Measurements from ENCODE around the gene AKNA. TPM values are rescaled to one million over a fixed set of nuclear protein-coding genes. Genes with fewer than 3 reads are reported as not detected.

AKNA gene
- total RNA-seq, 1 experiment from 2014 or later, result 2.9 TPM

- no peak for DNase-seq (ENCODE audit: low read depth)
Measured at GRCh38 chr9:114414346-114414745, 26.6 kb upstream of the AKNA start.

- DNase-seq (ENCODE audit: low read depth), result no peak
Measured at GRCh38 chr9:114413861-114414301, 26.1 kb upstream of the AKNA start.

GRCh38 chr9:114412048-114412683 lies 24.4 kb upstream of the AKNA start:
- no peak for DNase-seq (ENCODE audit: low read depth)

- no peak for DNase-seq (ENCODE audit: low read depth)
Measured at GRCh38 chr9:114411452-114411851, 23.7 kb upstream of the AKNA start.

GRCh38 chr9:114410910-114411309 lies 23.1 kb upstream of the AKNA start:
- no peak for DNase-seq (ENCODE audit: low read depth)

- no peak for DNase-seq (ENCODE audit: low read depth)
Measured at GRCh38 chr9:114409842-114410241, 22.1 kb upstream of the AKNA start.

- DNase-seq (ENCODE audit: low read depth), result peak; percentile 88
Measured at GRCh38 chr9:114409103-114409780, 21.5 kb upstream of the AKNA start.

GRCh38 chr9:114408645-114409044 lies 20.9 kb upstream of the AKNA start:
- DNase-seq (ENCODE audit: low read depth), result no peak

- DNase-seq (ENCODE audit: low read depth), result no peak
Measured at GRCh38 chr9:114407889-114408288, 20.1 kb upstream of the AKNA start.

- DNase-seq (ENCODE audit: low read depth), result no peak
Measured at GRCh38 chr9:114406441-114406840, 18.7 kb upstream of the AKNA start.

- DNase-seq (ENCODE audit: low read depth), result peak; percentile 72
Measured at GRCh38 chr9:114405294-114406034, 17.7 kb upstream of the AKNA start.

- no peak for DNase-seq (ENCODE audit: low read depth)
Measured at GRCh38 chr9:114404531-114404930, 16.7 kb upstream of the AKNA start.

- DNase-seq (ENCODE audit: low read depth), result no peak
Measured at GRCh38 chr9:114403153-114403756, 15.5 kb upstream of the AKNA start.

GRCh38 chr9:114401344-114401743 lies 13.6 kb upstream of the AKNA start:
- no peak for DNase-seq (ENCODE audit: low read depth)

- DNase-seq (ENCODE audit: low read depth), result no peak
Measured at GRCh38 chr9:114400772-114401171, 13.0 kb upstream of the AKNA start.

GRCh38 chr9:114400219-114400618 lies 12.4 kb upstream of the AKNA start:
- no peak for DNase-seq (ENCODE audit: low read depth)

GRCh38 chr9:114399381-114399780 lies 11.6 kb upstream of the AKNA start:
- no peak for DNase-seq (ENCODE audit: low read depth)

GRCh38 chr9:114397848-114398605 lies 10.2 kb upstream of the AKNA start:
- peak; percentile 90 for DNase-seq (ENCODE audit: low read depth)

GRCh38 chr9:114397219-114397847 lies 9.6 kb upstream of the AKNA start:
- DNase-seq (ENCODE audit: low read depth), result no peak

- peak; percentile 20 for DNase-seq (ENCODE audit: low read depth)
Measured at GRCh38 chr9:114396558-114397218, 8.9 kb upstream of the AKNA start.

GRCh38 chr9:114395768-114396167 lies 8.0 kb upstream of the AKNA start:
- no peak for DNase-seq (ENCODE audit: low read depth)
